H9 (cell line): ENCODE data around the gene DCANP1. TPM values are rescaled to one million over a fixed set of nuclear protein-coding genes. Genes with fewer than 3 reads are reported as not detected.

Source experiments
- DNase-seq: peaks from one replicate; pipeline ENCODE4 v3.0.0-alpha.2; 2017
- H2AFZ ChIP-seq: one replicate; pipeline ENCODE4 v1.6.1; 2013; ENCODE audit warnings: mild to moderate bottlenecking, low read length, control low read depth, moderate library complexity
- H2AK5ac ChIP-seq: 2 replicates; pipeline ENCODE4 v1.6.1; 2013; ENCODE audit warnings: low read length, control low read depth, mixed read lengths; ENCODE audit not compliant: insufficient read length
- H2BK120ac ChIP-seq: one replicate; pipeline ENCODE4 v1.6.1; 2013; ENCODE audit warnings: low read depth, mild to moderate bottlenecking, low read length, control low read depth, inconsistent platforms; ENCODE audit not compliant: poor library complexity, severe bottlenecking
- H2BK12ac ChIP-seq: 2 replicates; pipeline ENCODE4 v1.6.1; 2013; ENCODE audit warnings: low read length, control low read depth, mixed read lengths, low read depth; ENCODE audit not compliant: insufficient read length
- H2BK15ac ChIP-seq: 2 replicates; pipeline ENCODE4 v1.6.1; 2013; ENCODE audit warnings: low read depth, low read length, control low read depth
- H2BK20ac ChIP-seq: one replicate; pipeline ENCODE4 v1.6.1; 2013; ENCODE audit warnings: low read depth, mild to moderate bottlenecking, low read length, control low read depth, inconsistent platforms; ENCODE audit not compliant: poor library complexity, severe bottlenecking
- H2BK5ac ChIP-seq: 2 replicates; pipeline ENCODE4 v1.6.1; 2013; ENCODE audit warnings: low read length, control low read depth, mixed read lengths; ENCODE audit not compliant: insufficient read length
- H3K14ac ChIP-seq: 2 replicates; pipeline ENCODE4 v1.6.1; 2013; ENCODE audit warnings: low read length, control low read depth; ENCODE audit not compliant: insufficient read depth
- H3K18ac ChIP-seq: 2 replicates; pipeline ENCODE4 v1.6.1; 2013; ENCODE audit warnings: low read depth, mild to moderate bottlenecking, mixed read lengths, low read length, control low read depth; ENCODE audit not compliant: insufficient read length
- H3K23ac ChIP-seq: 2 replicates; pipeline ENCODE4 v1.6.1; 2013; ENCODE audit warnings: low read length, control low read depth, mixed read lengths, low read depth; ENCODE audit not compliant: insufficient read length
- H3K23me2 ChIP-seq: 2 replicates; pipeline ENCODE4 v1.6.1; 2013; ENCODE audit warnings: low read depth, mild to moderate bottlenecking, mixed read lengths, low read length, control low read depth; ENCODE audit not compliant: insufficient read length, poor library complexity, severe bottlenecking
- H3K27ac ChIP-seq: 2 replicates; pipeline ENCODE4 v1.5.1; 2013; ENCODE audit warnings: low read length, control low read depth, mixed read lengths, low read depth; ENCODE audit not compliant: insufficient read length
- H3K27me3 ChIP-seq: 2 replicates; pipeline ENCODE4 v1.6.1; 2013; ENCODE audit warnings: low read length, control low read depth, inconsistent platforms; ENCODE audit not compliant: insufficient read depth
- H3K4ac ChIP-seq: 2 replicates; pipeline ENCODE4 v1.6.1; 2013; ENCODE audit warnings: low read depth, mild to moderate bottlenecking, control low read depth, inconsistent platforms, low read length, moderate library complexity
- H3K4me1 ChIP-seq: 2 replicates; pipeline ENCODE4 v1.6.1; 2013; ENCODE audit warnings: low read length, control low read depth, inconsistent platforms; ENCODE audit not compliant: insufficient read depth
- H3K4me2 ChIP-seq: 2 replicates; pipeline ENCODE4 v1.6.1; 2013; ENCODE audit warnings: low read length, control low read depth, mixed read lengths; ENCODE audit not compliant: insufficient read length, insufficient read depth
- H3K56ac ChIP-seq: 2 replicates; pipeline ENCODE4 v1.6.1; 2013; ENCODE audit warnings: low read depth, mild to moderate bottlenecking, mixed read lengths, low read length, control low read depth; ENCODE audit not compliant: insufficient read length
- H3K79me1 ChIP-seq: 2 replicates; pipeline ENCODE4 v1.6.1; 2013; ENCODE audit warnings: low read depth, mild to moderate bottlenecking, moderate library complexity, low read length, control low read depth, inconsistent platforms; ENCODE audit not compliant: insufficient read depth, poor library complexity, severe bottlenecking
- H3K79me2 ChIP-seq: 2 replicates; pipeline ENCODE4 v1.6.1; 2013; ENCODE audit warnings: low read length, control low read depth, inconsistent platforms; ENCODE audit not compliant: insufficient read depth
- H3K9ac ChIP-seq: 2 replicates; pipeline ENCODE4 v1.6.1; 2013; ENCODE audit warnings: low read length, control low read depth, mixed read lengths; ENCODE audit not compliant: insufficient read length; ENCODE audit errors: extremely low read depth
- H3K9me3 ChIP-seq: one replicate; pipeline ENCODE4 v1.6.1; 2013; ENCODE audit warnings: low read depth, low read length, inconsistent platforms; ENCODE audit not compliant: control insufficient read depth
- H3T11ph ChIP-seq: one replicate; pipeline ENCODE4 v1.6.1; 2013; ENCODE audit warnings: mild to moderate bottlenecking, low read length, control low read depth, inconsistent platforms
- H4K20me1 ChIP-seq: one replicate; pipeline ENCODE4 v1.6.1; 2013; ENCODE audit not compliant: control insufficient read depth, insufficient read length, insufficient read depth
- H4K5ac ChIP-seq: 2 replicates; pipeline ENCODE4 v1.6.1; 2013; ENCODE audit warnings: low read depth, mild to moderate bottlenecking, mixed read lengths, low read length, control low read depth; ENCODE audit not compliant: insufficient read length
- H4K8ac ChIP-seq: replicated peaks from 2 replicates; pipeline ENCODE4 v1.6.1; 2013; ENCODE audit warnings: low read length, control low read depth, mixed read lengths, low read depth; ENCODE audit not compliant: insufficient read length
- H4K91ac ChIP-seq: 2 replicates; pipeline ENCODE4 v1.6.1; 2013; ENCODE audit warnings: low read depth, mild to moderate bottlenecking, moderate library complexity, mixed read lengths, low read length, control low read depth; ENCODE audit not compliant: insufficient read length
- H3K27ac Mint-ChIP-seq, 3 experiments: 2 replicates in 2 of 3; 3 replicates in 1 of 3; pipeline ENCODE4 v1.8.0; 2020 to 2021; ENCODE audit warnings: mixed read lengths in 3 of 3, mild to moderate bottlenecking in 1 of 3, moderate library complexity in 1 of 3
- H3K27me3 Mint-ChIP-seq: 2 replicates; pipeline ENCODE4 v1.8.0; 2021; ENCODE audit warnings: low read depth, mild to moderate bottlenecking, moderate library complexity, mixed read lengths
- H3K36me3 Mint-ChIP-seq, 3 experiments: 2 replicates in 2 of 3; 3 replicates in 1 of 3; pipeline ENCODE4 v1.8.0; 2020 to 2021; ENCODE audit warnings: low read depth in 3 of 3, mixed read lengths in 3 of 3; ENCODE audit not compliant: insufficient read depth in 1 of 3
- H3K4me1 Mint-ChIP-seq, 2 experiments: 2 replicates each; pipeline ENCODE4 v1.8.0; 2020; ENCODE audit warnings: mixed read lengths in 2 of 2
- H3K4me3 Mint-ChIP-seq, 2 experiments: 2 replicates in 1 of 2; 3 replicates in 1 of 2; pipeline ENCODE4 v1.8.0; 2020 to 2021; ENCODE audit warnings: mild to moderate bottlenecking in 2 of 2, mixed read lengths in 2 of 2, moderate library complexity in 1 of 2
- H3K9me3 Mint-ChIP-seq, 2 experiments: 2 replicates in 1 of 2; 3 replicates in 1 of 2; pipeline ENCODE4 v1.8.0; 2020; ENCODE audit warnings: mild to moderate bottlenecking in 2 of 2, mixed read lengths in 2 of 2, moderate library complexity in 1 of 2
- CTCF ChIP-seq: fragments of 200-600 bp; sonication (generic); conservative IDR thresholded peaks from 3 replicates; pipeline ENCODE4 v1.8.0; 2021; ENCODE audit warnings: antibody characterized with exemption, mild to moderate bottlenecking
- WGBS: extraction: QIAGEN DNeasy Blood & Tissue Kit; methylation state at CpG from one replicate; pipeline ENCODE4 v1.1.7; 2013; ENCODE audit warnings: missing lambda C conversion rate, low lambda C conversion rate, mixed read lengths; ENCODE audit not compliant: insufficient read length; ENCODE audit errors: extremely low coverage; 5-methylcytosine and 5-hydroxymethylcytosine counted together
- total RNA-seq: library from RNA; stranded (reverse); gene quantifications from 2 replicates; pipeline ENCODE4 v1.2.1, GENCODE V29; 2021

The DCANP1 gene
- total RNA-seq, 1 experiment from 2014 or later, result not detected

GRCh38 chr5:135439231-135440205, 7.6 kb downstream of the DCANP1 start:
- Histone ChIP-seq H3K27me3 (no peaks in the 10 kb centered on the region), H2BK12ac (no peak overlapping the region), H3K4ac (no peak overlapping the region), H2BK5ac (no peak overlapping the region), H3K23me2 (no peaks in the 10 kb centered on the region), H2BK20ac (no peak overlapping the region), H2AFZ (no peak overlapping the region), H3K79me1 (no peaks in the 10 kb centered on the region), H3K9me3 (no peaks in the 10 kb centered on the region), H3K4me2 (no peak overlapping the region), H2BK15ac (no peak overlapping the region), H2AK5ac (no peak overlapping the region), H4K20me1 (no peaks in the 10 kb centered on the region), H3T11ph (no peak overlapping the region), H3K23ac (no peak overlapping the region), H4K8ac (no peak overlapping the region), H3K18ac (no peak overlapping the region), H3K9ac (no peak overlapping the region), H3K4me1 (no peaks in the 10 kb centered on the region), H4K5ac (no peak overlapping the region), H3K14ac (no peak overlapping the region), H4K91ac (no peak overlapping the region), H3K79me2 (no peaks in the 10 kb centered on the region), H2BK120ac (no peak overlapping the region), H3K56ac (no peak overlapping the region), H3K27ac (no peak overlapping the region)
- H3K9me3 Mint-ChIP-seq, result no peaks in the 10 kb centered on the region
- H3K4me1 Mint-ChIP-seq, result peaks cover 7 to 14% of the 10 kb centered on the region in 2 experiments; a peak in 3 of 4 replicates
- H3K27ac Mint-ChIP-seq, result no peak overlapping the region
- H3K27me3 Mint-ChIP-seq, result peaks cover 32% of the 10 kb centered on the region
- peak; percentile 12 for DNase-seq
- no peak for TF ChIP-seq CTCF
- no peak overlapping the region for H3K4me3 Mint-ChIP-seq
- H3K36me3 Mint-ChIP-seq, result no peaks in the 10 kb centered on the region
- WGBS, result no CpG with 5 or more reads among the region's 11 CpGs
